Activated CD8-positive, alpha-beta memory T cell treated with anti-CD3 and anti-CD28 coated beads, Interleukin-2, amount 50 U/mL, for 24 hours (primary cell): ENCODE measurements around the gene RPL37.
"Not testable (repeated sequence)": the region's sequence is repeated elsewhere in the genome, so short reads cannot be mapped to it uniquely, and the experiment has no call there.

ENCODE experiments used
- DNase-seq: peaks from one replicate; pipeline ENCODE4 v3.0.0-alpha.2; 2020; ENCODE audit errors: extremely low read depth

RPL37 gene

DNA sequence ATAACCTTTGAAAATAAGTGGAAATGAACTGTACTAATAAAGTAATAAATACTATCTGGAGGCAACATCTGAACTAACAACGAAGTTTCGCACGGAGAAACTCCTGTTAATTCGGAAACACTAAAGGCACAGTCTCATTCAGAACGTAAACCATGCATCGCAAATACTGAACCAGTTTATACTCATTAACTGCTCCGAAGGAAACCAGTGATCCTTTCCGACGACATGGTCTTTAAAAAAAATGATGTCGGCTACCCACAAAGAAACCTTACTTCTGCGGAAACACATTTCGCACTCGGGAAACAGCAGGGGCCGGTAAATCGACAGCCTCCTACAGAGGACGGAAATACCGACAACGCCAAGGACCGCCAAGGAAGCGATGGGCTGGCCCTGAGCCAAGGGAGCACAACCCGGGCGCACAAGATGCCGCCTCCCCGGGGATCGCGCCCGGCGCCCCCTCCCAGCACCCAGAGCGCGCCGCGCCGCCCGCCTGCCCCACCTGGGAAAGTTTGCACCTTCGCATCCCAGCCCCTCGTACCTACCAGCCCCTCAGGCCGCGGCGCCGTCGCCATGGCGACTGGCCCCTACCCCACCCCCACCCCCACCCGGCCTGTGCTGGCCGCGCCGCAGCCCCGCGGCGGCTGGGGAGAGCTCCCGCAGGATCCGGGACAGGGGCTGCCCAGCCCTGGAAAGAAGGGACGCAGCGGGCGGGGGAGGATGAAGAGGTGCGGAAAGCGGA lies 37.6 kb downstream of the RPL37 start:
- peak; percentile 56 for DNase-seq

- no peak for DNase-seq
These were observed 38.5 kb downstream of the RPL37 start for GRCh38 chr5:40796487-40796889.

GRCh38 chr5:40794877-40795276 lies 40.1 kb downstream of the RPL37 start:
- DNase-seq = not testable (repeated sequence)

- not testable (repeated sequence) for DNase-seq
These were observed 40.7 kb downstream of the RPL37 start for GRCh38 chr5:40794340-40794739.

- not testable (repeated sequence) for DNase-seq
These were observed 42.3 kb downstream of the RPL37 start for GRCh38 chr5:40792691-40793090.

GRCh38 chr5:40791715-40792139 lies 43.3 kb downstream of the RPL37 start:
- DNase-seq = no peak

- DNase-seq = no peak
These were observed 44.0 kb downstream of the RPL37 start for GRCh38 chr5:40790947-40791593.

GRCh38 chr5:40788941-40789340 lies 46.1 kb downstream of the RPL37 start:
- not testable (repeated sequence) for DNase-seq

GRCh38 chr5:40787986-40788385 lies 47.0 kb downstream of the RPL37 start:
- no peak for DNase-seq

DNA sequence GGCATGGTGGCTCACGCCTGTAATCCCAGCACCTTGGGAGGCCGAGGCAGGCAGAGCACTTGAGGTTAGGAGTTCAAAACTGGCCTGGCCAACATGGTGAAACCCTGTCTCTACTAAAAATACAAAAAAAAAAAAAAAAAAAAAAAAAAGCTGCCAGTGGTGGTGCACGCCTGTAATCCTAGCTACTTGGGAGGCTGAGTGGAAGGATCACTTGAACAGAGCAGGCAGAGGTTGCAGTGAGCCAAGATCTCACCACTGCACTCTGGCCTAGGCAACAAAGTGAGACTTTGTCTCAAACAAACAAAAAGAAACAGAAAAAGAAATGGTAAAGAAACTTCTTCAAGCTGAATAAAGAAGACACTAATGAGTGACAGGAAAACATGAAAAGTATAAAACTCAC lies 48.4 kb downstream of the RPL37 start:
- DNase-seq = not testable (repeated sequence)

- DNase-seq = no peak
These were observed 50.1 kb downstream of the RPL37 start for GRCh38 chr5:40784916-40785315.

GRCh38 chr5:40784027-40784653 lies 50.9 kb downstream of the RPL37 start:
- DNase-seq = no peak

- no peak for DNase-seq
These were observed 53.1 kb downstream of the RPL37 start for GRCh38 chr5:40781843-40782409.

- no peak for DNase-seq
These were observed 54.2 kb downstream of the RPL37 start for GRCh38 chr5:40780858-40781257.

- no peak for DNase-seq
These were observed 54.8 kb downstream of the RPL37 start for GRCh38 chr5:40780199-40780598.

- DNase-seq = no peak
These were observed 55.5 kb downstream of the RPL37 start for GRCh38 chr5:40779561-40779960.

DNA sequence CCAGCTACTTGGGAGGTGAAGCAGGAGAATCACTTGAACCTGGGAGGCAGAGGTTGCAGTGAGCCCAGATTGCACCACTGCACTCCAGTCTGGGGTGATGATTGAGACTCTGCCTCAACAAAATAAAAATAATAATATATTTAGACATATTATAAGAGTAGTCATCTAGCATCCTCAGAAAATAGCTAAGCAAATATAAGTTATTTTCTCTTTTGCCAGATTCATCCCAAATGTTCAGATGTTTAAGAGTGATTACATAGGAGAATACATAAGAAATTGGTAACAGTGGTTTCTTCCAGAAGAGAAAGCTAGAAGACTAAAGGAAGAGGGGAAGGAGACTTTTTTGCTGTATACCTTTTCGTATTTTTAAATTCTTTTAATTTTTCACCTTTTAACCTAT lies 56.9 kb downstream of the RPL37 start:
- DNase-seq = no peak

- DNase-seq = no peak
These were observed 58.4 kb downstream of the RPL37 start for GRCh38 chr5:40776658-40776977.

GRCh38 chr5:40775846-40776657 lies 59.0 kb downstream of the RPL37 start:
- DNase-seq = no peak
